Measurements from ENCODE around the gene DLEU7. TPM values are rescaled to one million over a fixed set of nuclear protein-coding genes. Genes with fewer than 3 reads are reported as not detected.

Gene DLEU7
- total RNA-seq, 4 donors from 2014 or later: 0.49 to 0.61 TPM; not detected in 2

- 72 to 86% methylated on average over 2 of the region's 2 CpGs for WGBS, 2 donors
- TF ChIP-seq CTCF (IDR thresholded peaks at IDR 0.05): no peak
- TF ChIP-seq POLR2A (IDR thresholded peaks at IDR 0.05): no peak
- DNase-seq (ENCODE audit: low spot score in 2 of 2): no peak
- H3K4me3 ChIP-seq (ENCODE audit: low read depth, poor library complexity, severe bottlenecking): no peak overlapping the region
- intact Hi-C loops (cut with DNase I; ENCODE audit: low total_unique reads): no loop called here
These were observed 44.6 kb downstream of the DLEU7 start for GRCh38 chr13:50798923-50799322.

- TF ChIP-seq POLR2A (IDR thresholded peaks at IDR 0.05): no peak
- no peak for TF ChIP-seq CTCF (IDR thresholded peaks at IDR 0.05)
- WGBS, 2 donors: 64 to 65% methylated on average over 8 of the region's 8 CpGs
- no peak for DNase-seq (ENCODE audit: low spot score in 2 of 2)
- H3K4me3 ChIP-seq (ENCODE audit: low read depth, poor library complexity, severe bottlenecking): no peak overlapping the region
- intact Hi-C loops (cut with DNase I; ENCODE audit: low total_unique reads): no loop called here
These were observed 46.4 kb downstream of the DLEU7 start for GRCh38 chr13:50797091-50797490.

- intact Hi-C loops (cut with DNase I; ENCODE audit: low total_unique reads): no loop called here
- no peak for TF ChIP-seq CTCF (IDR thresholded peaks at IDR 0.05)
- TF ChIP-seq POLR2A (IDR thresholded peaks at IDR 0.05): no peak
- H3K4me3 ChIP-seq (ENCODE audit: low read depth, poor library complexity, severe bottlenecking): no peak overlapping the region
- 89 to 96% methylated on average over 1 of the region's 1 CpG for WGBS, 2 donors
- no peak for DNase-seq (ENCODE audit: low spot score in 2 of 2)
These were observed 47.0 kb downstream of the DLEU7 start for GRCh38 chr13:50796463-50796862.

GRCh38 chr13:50794226-50794625, 49.3 kb downstream of the DLEU7 start:
- WGBS, 2 donors: 91 to 97% methylated on average over 1 of the region's 1 CpG
- intact Hi-C loops (cut with DNase I; ENCODE audit: low total_unique reads): no loop called here
- no peak for TF ChIP-seq POLR2A (IDR thresholded peaks at IDR 0.05)
- TF ChIP-seq CTCF (IDR thresholded peaks at IDR 0.05): no peak
- DNase-seq (ENCODE audit: low spot score in 2 of 2): no peak
- H3K4me3 ChIP-seq (ENCODE audit: low read depth, poor library complexity, severe bottlenecking): no peak overlapping the region

- DNase-seq (ENCODE audit: low spot score in 2 of 2): no peak
- no peak for TF ChIP-seq CTCF (IDR thresholded peaks at IDR 0.05)
- H3K4me3 ChIP-seq (ENCODE audit: low read depth, poor library complexity, severe bottlenecking): no peak overlapping the region
- WGBS, 2 donors: 63 to 67% methylated on average over 3 of the region's 3 CpGs
- intact Hi-C loops (cut with DNase I; ENCODE audit: low total_unique reads): no loop called here
These were observed 50.5 kb downstream of the DLEU7 start for GRCh38 chr13:50793026-50793425.

- no peak for DNase-seq (ENCODE audit: low spot score in 2 of 2)
- TF ChIP-seq CTCF (IDR thresholded peaks at IDR 0.05) (no peak), POLR2A (IDR thresholded peaks at IDR 0.05) (no peak)
- WGBS, 2 donors: 65 to 76% methylated on average over 14 of the region's 14 CpGs
- intact Hi-C loops (cut with DNase I; ENCODE audit: low total_unique reads): no loop called here
- H3K4me3 ChIP-seq (ENCODE audit: low read depth, poor library complexity, severe bottlenecking): no peak overlapping the region
These were observed 54.8 kb downstream of the DLEU7 start for GRCh38 chr13:50788551-50789210.

Measured in lower leg skin (tissue), 4 donors.